Keratinocyte (primary cell): ENCODE data around the gene CAMSAP1.

Experiments
- CTCF ChIP-seq, 3 experiments: IDR thresholded peaks in 1 of 3; conservative IDR thresholded peaks in 1 of 3; optimal IDR thresholded peaks in 1 of 3; 2 replicates in 2 of 3; 3 replicates in 1 of 3; pipeline versions ENCODE3 to v1.5.1; 2011; ENCODE audit warnings: low read length in 3 of 3, mild to moderate bottlenecking in 3 of 3, moderate library complexity in 2 of 3, control low read depth in 1 of 3, inconsistent platforms in 1 of 3; ENCODE audit not compliant: insufficient read depth in 2 of 3; ENCODE audit errors: extremely low read depth in 1 of 3
- EZH2 ChIP-seq: IDR thresholded peaks from one replicate; pipeline ENCODE4 v1.6.1; 2012; ENCODE audit warnings: inconsistent platforms, mild to moderate bottlenecking, low read length, moderate library complexity

DNA sequence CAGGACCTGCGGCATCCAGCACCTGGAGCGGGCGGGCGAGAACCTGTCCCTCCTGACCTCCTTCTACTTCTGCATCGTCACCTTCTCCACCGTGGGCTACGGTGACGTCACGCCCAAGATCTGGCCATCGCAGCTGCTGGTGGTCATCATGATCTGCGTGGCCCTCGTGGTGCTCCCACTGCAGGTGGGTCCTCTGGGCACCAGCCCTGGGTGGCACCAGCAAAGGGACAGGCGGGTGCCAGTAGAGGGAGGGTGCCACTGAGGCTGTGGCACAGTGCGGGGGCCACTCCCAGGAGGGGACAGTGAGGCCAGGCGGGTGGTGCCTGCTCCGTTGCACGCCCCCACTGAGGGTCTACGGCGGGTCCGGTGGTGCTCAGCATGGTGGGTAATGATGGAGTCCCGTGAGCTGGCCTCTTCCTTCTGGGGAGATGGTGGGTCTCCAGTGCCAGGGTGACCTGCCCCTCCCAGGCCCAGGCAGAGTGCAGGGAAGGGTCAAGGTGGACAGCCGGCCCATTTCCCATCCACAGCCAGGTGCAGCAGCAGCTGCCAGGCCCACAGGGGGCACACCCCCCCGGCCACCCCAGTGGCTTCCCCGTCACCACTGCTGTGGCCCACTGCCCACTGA lies 147.6 kb downstream of the CAMSAP1 start:
- TF ChIP-seq EZH2 (no peak), CTCF (optimal IDR thresholded peaks at IDR 0.05 in 1 of 3, IDR thresholded peaks at IDR 0.05 in 1 of 3, conservative IDR thresholded peaks at IDR 0.05 in 1 of 3; ENCODE audit: extremely low read depth in 1 of 3, insufficient read depth in 2 of 3, low read length in 3 of 3) (no peak)
